Measurements from ENCODE around the gene PNMA8A.

PNMA8A gene

DNA sequence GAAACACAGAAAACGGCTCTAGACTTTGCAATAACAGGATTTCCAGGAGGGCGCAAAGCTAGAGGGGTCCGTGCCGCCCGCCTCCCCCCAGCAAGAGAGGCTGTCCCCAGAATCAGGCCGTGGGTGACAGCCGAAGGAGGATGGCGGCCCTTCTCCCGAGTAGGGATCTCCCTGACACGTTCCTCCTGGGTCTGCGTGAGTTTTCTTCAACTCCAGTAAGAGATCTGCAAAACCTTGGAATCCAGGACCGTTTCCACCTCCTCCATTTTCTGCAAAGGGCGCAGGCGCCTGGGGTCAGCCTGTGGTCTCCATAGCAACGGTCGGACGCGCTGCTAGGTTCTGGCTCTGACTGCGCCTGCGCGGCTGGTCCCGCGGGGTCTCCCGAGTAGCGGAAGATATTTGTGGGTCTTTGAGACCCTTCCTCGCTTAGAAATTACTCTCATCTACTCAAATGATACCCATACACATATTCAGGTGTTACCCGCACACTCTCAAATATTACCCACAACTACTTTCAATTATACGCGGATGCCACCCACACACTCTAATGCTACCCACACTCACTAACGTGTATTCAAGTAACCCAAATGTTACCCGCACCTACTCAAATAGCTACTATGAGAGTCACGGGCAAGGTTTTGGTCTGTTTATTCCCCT, 44.7 kb downstream of the PNMA8A start:
- DNase-seq, result peak in 1 of 2 donors; percentile 42

DNA sequence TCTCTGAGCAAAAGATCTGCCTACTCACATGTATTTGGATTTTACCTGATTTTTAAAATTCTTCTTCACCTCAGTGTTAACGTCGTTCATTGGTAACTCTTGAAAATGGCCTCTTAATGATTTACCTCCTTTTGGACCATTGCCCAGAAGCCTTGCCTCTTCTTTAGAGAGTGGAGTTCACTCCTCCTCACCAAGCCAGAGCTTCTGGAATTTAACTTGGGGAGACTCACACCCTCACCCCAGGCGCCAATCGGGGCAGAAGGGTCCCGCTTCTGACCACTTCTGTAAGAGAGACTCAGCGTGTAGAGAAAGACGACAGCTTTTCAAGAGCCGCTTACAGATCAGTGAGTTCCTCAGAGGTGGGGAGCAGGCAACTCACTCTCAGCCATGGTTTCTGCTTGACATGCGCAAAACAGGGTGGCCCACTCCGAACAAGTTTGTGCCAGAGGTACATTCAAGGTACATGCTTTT, 45.3 kb downstream of the PNMA8A start:
- no peak for DNase-seq

- DNase-seq, result no peak
Measured at GRCh38 chr19:46423188-46423587, 48.2 kb downstream of the PNMA8A start.

DNA sequence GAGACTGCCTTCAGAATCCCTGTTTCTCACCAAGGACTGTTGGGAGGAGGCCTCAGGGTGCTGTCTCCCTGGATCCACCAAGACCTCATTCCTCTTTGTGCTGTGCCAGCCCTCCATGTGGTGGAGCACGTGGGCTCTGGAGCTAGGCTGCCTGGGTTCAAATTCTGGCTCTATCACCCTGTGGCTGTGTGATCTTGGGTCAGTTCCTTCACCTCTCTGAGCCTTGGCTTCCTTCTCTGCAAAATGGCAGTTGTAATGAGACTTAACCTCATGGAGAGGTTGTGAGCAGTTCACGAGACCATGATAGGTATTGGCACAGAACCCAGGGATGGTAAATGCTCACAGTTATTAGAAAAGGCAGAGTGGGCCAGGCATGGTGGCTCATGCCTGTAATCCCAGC, 49.0 kb downstream of the PNMA8A start:
- no peak for DNase-seq

- no peak for DNase-seq
Measured at GRCh38 chr19:46420056-46420455, 51.3 kb downstream of the PNMA8A start.
